Heart left ventricle (tissue), 16 donors: Measurements from ENCODE around the gene TMEFF2. TPM values are rescaled to one million over a fixed set of nuclear protein-coding genes. Genes with fewer than 3 reads are reported as not detected.
"Not testable (repeated sequence)": the region's sequence is repeated elsewhere in the genome, so short reads cannot be mapped to it uniquely, and the experiment has no call there.

Source experiments
- ATAC-seq, 4 donors: fragments of 200-7000 bp; cut with Tn5 transposase; one replicate each; pipeline ENCODE4 v1.9.1; 2020 to 2022; ENCODE audit warnings: moderate library complexity in 4 of 4, mild to moderate bottlenecking in 3 of 4, moderate number of reproducible peaks in 1 of 4
- DNase-seq, 5 donors: peaks; one replicate each; pipeline ENCODE4 v3.0.0-alpha.2; 2020
- H3K27ac ChIP-seq, 12 donors: fragments of 200-600 bp; sonication (generic) in 4 of 12; one replicate each; pipeline versions ENCODE4 v1.5.0 to v1.8.0; 2016 to 2022; ENCODE audit warnings: mild to moderate bottlenecking in 2 of 12
- H3K27me3 ChIP-seq, 9 donors: fragments of 200-600 bp; sonication (generic) in 2 of 9; one replicate each; pipeline versions ENCODE4 v1.5.1 to v1.8.0; 2016 to 2022; ENCODE audit warnings: mild to moderate bottlenecking in 3 of 9
- H3K36me3 ChIP-seq, 9 donors: fragments of 200-600 bp; sonication (generic) in 2 of 9; one replicate each; pipeline versions ENCODE4 v1.5.0 to v1.8.0; 2018 to 2022; ENCODE audit warnings: mild to moderate bottlenecking in 2 of 9
- H3K4me1 ChIP-seq, 12 donors: fragments of 200-600 bp; sonication (generic) in 4 of 12; one replicate each; pipeline versions ENCODE4 v1.5.0 to v1.8.0; 2016 to 2022; ENCODE audit warnings: mild to moderate bottlenecking in 3 of 12
- H3K4me3 ChIP-seq, 12 donors: fragments of 200-600 bp; sonication (generic) in 4 of 12; one replicate each; pipeline versions ENCODE4 v1.5.0 to v1.8.0; 2017 to 2022; ENCODE audit warnings: mild to moderate bottlenecking in 9 of 12, moderate library complexity in 4 of 12
- H3K9me3 ChIP-seq, 12 donors: fragments of 200-600 bp; sonication (generic) in 4 of 12; one replicate each; pipeline versions ENCODE4 v1.5.0 to v1.8.0; 2016 to 2022; ENCODE audit warnings: mild to moderate bottlenecking in 1 of 12
- POLR2A ChIP-seq, 2 donors: fragments of 450-650 bp; IDR thresholded peaks; one replicate each; pipeline ENCODE4 v1.6.1; 2017; ENCODE audit warnings: antibody characterized with exemption in 2 of 2, mild to moderate bottlenecking in 2 of 2, moderate library complexity in 2 of 2
- WGBS, 4 donors: extraction: QIAGEN DNeasy Blood & Tissue Kit in 2 of 4; methylation state at CpG; one replicate each; pipeline versions ENCODE4 v1.1.5 to v1.1.7; 2013 to 2018; 5-methylcytosine and 5-hydroxymethylcytosine counted together
- intact Hi-C, 10 donors: fragments of 100-400 bp; cut with DNase I; formaldehyde crosslinking; loops; one replicate each; pipeline versions ENCODE4 v1.11.1 to v1.14.2; 2022
- polyA plus RNA-seq, 2 donors: library from polyadenylated mRNA; stranded (reverse); fragments of 200-250 nt; gene quantifications; one replicate each; pipeline ENCODE4 v1.2.3, GENCODE V29; 2013
- total RNA-seq, 9 donors: library from RNA; depleted of rRNA in 2 of 9; stranded (reverse); fragments of >200 nt in 2 of 9; fragmentation: NEBNext Ultra II Directional in 3 of 9; extraction: Animal tissue kit (Norgen Biotek cat#: 25700) in 3 of 9; gene quantifications; one replicate each; pipeline versions ENCODE4 v1.1.0 to v1.2.4, GENCODE V29; 2016 to 2023
- TF ChIP-seq, protein P1 (sequence below), 12 donors: fragments of 200-600 bp; sonication (generic) in 4 of 12; IDR thresholded peaks; one replicate each; pipeline versions ENCODE4 v1.5.0 to v1.8.0; 2018 to 2022; ENCODE audit warnings: antibody characterized with exemption in 12 of 12, mild to moderate bottlenecking in 5 of 12
- donor health status: ischemic (EF 13 %, LVEDD 7.1; RV severe dilation, severe dysfunction).
- donor health status: healthy with polysubstance abuse.
- donor health status: DM: no; HTN: yes; CAD: no.
- donor health status: DM: no; HTN: no; CAD: no.
- donor health status: ischemic (EF 25% LVEDD 6.9; RV normal size, moderate dysfunction).
- donor health status: ischemic (EF 25% LVEDD 5.7; RV mildly dilated, moderate dysfunction).
- donor health status: healthy.
- donor health status: DM: yes; HTN: yes; CAD: no.
- donor health status: ischemic (EF 35%, LVEDD 5.7; RV mildly dilated, moderate dysfunction).
- donor health status: nonischemic (EF 11% LVEDD 7.7; RV severe dilation, severe dysfunction).
- donor health status: DM: yes; HTN: yes; CAD: no.
- donor health status: PGD.
- donor health status: ischemic (EF 29% LVEDD 5.4; RV normal size, mild dysfunction).
- donor health status: nonischemic (EF 23%, LVEDD 6.1; RV moderate dilation, normal function).

TMEFF2 gene
- total and polyA plus RNA-seq, 11 donors, result 0.08 to 0.44 (median 0.23) TPM; not detected in 7

DNA sequence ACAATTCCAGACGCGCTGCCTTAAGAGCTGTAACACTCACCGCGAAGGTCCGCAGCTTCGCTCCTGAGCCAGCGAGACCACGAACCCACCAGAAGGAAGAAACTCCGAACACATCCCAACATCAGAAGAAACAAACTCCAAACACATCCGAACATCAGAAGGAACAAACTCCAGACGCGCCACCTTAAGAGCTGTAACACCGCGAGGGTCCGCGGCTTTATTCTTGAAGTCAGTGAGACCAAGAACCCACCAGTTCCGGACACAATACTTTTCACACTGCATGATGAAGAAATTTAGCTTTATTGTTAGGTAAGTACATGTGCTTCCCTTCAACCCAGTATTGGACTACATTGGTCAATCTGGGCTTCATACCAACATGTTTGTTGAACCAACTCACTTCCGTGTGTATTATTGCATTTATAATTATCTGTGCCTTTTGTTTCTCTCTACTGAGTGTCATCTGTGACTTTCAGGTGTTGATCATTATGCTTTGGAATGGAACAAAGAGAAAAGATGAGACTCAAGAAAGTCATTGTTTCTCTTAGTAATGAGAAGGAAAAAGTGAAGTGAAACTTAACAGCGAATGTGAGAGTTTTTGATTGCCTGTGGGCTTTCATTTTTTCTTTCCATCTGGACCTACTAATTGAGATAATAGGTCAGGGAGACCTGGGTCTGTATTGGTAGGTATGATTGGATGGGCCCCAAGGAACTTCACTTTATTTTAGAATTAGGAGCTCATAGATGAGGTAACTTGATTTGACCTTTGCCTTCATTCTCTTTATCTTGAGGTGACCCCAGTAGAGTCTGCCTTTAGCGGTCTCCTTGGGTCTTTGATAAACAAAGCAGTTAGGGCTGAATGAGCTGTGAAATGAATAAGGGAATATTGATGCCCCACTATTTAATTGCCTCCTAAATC is 271.7 kb downstream of the TMEFF2 start:
- H3K27me3 ChIP-seq, result no peaks in the 10 kb centered on the region
- peaks cover 0 to 19% (median 6%) of the 10 kb centered on the region in 12 donors for H3K4me1 ChIP-seq
- no peaks in the 10 kb centered on the region for H3K36me3 ChIP-seq
- ATAC-seq, result no peak
- DNase-seq, result no peak
- no peak overlapping the region for H3K27ac ChIP-seq
- no peak overlapping the region for H3K4me3 ChIP-seq
- 97 to 98% (median 97%) methylated on average over 20 of the region's 20 CpGs for WGBS, 4 donors
- TF ChIP-seq, protein P1, sequence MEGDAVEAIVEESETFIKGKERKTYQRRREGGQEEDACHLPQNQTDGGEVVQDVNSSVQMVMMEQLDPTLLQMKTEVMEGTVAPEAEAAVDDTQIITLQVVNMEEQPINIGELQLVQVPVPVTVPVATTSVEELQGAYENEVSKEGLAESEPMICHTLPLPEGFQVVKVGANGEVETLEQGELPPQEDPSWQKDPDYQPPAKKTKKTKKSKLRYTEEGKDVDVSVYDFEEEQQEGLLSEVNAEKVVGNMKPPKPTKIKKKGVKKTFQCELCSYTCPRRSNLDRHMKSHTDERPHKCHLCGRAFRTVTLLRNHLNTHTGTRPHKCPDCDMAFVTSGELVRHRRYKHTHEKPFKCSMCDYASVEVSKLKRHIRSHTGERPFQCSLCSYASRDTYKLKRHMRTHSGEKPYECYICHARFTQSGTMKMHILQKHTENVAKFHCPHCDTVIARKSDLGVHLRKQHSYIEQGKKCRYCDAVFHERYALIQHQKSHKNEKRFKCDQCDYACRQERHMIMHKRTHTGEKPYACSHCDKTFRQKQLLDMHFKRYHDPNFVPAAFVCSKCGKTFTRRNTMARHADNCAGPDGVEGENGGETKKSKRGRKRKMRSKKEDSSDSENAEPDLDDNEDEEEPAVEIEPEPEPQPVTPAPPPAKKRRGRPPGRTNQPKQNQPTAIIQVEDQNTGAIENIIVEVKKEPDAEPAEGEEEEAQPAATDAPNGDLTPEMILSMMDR (IDR thresholded peaks at IDR 0.05), result no peak
- no peak for TF ChIP-seq POLR2A (IDR thresholded peaks at IDR 0.05)
- H3K9me3 ChIP-seq, result no peaks in the 10 kb centered on the region
- intact Hi-C loops, result no loop called here

DNA sequence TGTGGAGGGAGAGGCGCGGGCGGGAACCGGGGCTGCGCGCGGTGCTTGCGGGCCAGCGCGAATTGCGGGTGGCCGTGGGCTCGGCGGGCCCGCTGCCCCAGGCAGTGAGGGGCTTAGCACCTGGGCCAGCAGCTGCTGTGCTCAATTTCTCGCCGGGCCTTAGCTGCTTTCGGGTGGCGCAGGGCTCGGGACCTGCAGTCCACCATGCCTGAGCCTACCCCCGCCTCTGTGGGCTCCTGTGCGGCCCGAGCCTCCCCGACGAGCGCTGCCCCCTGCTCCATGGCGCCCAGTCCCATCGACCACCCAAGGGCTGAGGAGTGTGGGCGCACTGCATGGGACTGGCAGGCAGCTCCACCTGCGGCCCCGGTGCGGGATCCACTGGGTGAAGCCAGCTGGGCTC is 273.1 kb downstream of the TMEFF2 start:
- H3K4me3 ChIP-seq, intact Hi-C loops, H3K27ac ChIP-seq, H3K4me1 ChIP-seq, ATAC-seq, DNase-seq, H3K9me3 ChIP-seq, H3K27me3 ChIP-seq, H3K36me3 ChIP-seq: not testable (repeated sequence)
- WGBS, 4 donors, result 97 to 99% (median 98%) methylated on average over 26 to 32 of the region's 32 CpGs

DNA sequence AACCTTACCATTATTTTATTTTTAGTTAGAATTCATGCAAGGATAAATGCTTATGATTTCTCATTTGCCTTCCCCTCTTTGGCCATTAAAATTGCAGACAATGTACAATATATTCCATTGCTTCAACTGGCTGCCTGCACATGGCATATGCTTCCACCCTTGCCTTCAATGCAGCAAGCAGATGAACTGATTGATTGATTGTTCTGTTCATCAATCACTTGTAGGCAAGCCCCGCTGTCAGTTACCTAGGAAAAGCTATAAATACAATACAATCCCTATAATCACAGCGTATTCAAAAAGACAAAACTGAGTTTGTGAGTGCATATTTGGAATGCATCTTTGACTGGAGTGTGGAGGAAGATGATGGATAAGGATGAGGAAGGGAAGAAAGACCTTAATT is 274.2 kb downstream of the TMEFF2 start:
- Histone ChIP-seq H3K36me3 (no peaks in the 10 kb centered on the region), H3K4me1 (peaks cover 0 to 8% (median 0%) of the 10 kb centered on the region in 12 donors), H3K27me3 (no peaks in the 10 kb centered on the region), H3K4me3 (no peak overlapping the region), H3K9me3 (no peaks in the 10 kb centered on the region), H3K27ac (no peak overlapping the region)
- intact Hi-C loops, result no loop called here
- ATAC-seq, result no peak
- WGBS, 4 donors, result 96 to 100% (median 98%) methylated on average over 2 of the region's 2 CpGs
- TF ChIP-seq, protein P1 (IDR thresholded peaks at IDR 0.05), result no peak
- TF ChIP-seq POLR2A (IDR thresholded peaks at IDR 0.05), result no peak
- no peak for DNase-seq

DNA sequence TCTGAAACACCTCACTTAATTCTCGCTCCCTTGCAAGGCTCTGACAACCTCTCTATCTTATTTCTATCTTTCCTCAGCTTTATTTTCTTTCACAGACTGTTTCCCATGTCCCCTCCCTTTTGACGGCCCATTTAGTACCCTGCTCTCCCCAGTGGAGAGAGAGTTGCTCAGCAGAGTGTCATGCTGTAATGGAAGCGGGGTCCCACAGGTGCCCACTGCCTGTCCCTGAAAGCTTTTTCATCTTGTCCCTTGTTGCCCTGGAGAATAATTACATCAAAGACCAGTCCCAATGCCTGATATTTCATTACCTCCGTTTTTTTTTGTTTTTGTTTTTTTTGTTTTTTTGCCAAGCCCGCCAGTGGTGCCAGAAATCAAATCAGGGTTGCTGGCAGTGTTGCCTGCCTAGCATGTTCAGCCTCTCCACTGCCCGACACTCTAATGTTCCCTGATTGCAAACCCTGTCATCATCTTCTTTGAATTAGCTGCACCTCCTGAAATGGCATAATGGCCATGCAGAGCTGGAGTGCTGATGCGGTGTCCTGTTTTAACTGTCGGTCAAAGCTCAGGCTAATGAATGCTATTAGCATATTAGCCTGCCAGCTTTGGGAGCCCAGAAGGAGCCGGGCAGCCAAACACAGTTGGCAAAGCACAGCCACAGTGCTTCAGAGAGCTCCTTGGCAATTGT is 276.6 kb downstream of the TMEFF2 start:
- H3K4me1 ChIP-seq, result peaks cover 0 to 8% (median 0%) of the 10 kb centered on the region in 12 donors
- no peak for TF ChIP-seq POLR2A (IDR thresholded peaks at IDR 0.05)
- TF ChIP-seq, protein P1 (IDR thresholded peaks at IDR 0.05), result no peak
- H3K9me3 ChIP-seq, result no peaks in the 10 kb centered on the region
- peak; percentile 93 to 97 (median 96) for ATAC-seq
- intact Hi-C loops, result no loop called here
- no peak overlapping the region for H3K4me3 ChIP-seq
- 55 to 64% (median 60%) methylated on average over 9 of the region's 9 CpGs for WGBS, 4 donors
- DNase-seq, result peak in 3 of 5 donors; percentile 34 to 53 (median 36)
- no peaks in the 10 kb centered on the region for H3K36me3 ChIP-seq
- H3K27ac ChIP-seq, result peak overlapping the region in 2 of 12 donors; percentile 11 to 41
- no peaks in the 10 kb centered on the region for H3K27me3 ChIP-seq
